ENCODE data around the gene ZCCHC14.
"Not testable (repeated sequence)": the region's sequence is repeated elsewhere in the genome, so short reads cannot be mapped to it uniquely, and the experiment has no call there.

ZCCHC14 gene

DNA sequence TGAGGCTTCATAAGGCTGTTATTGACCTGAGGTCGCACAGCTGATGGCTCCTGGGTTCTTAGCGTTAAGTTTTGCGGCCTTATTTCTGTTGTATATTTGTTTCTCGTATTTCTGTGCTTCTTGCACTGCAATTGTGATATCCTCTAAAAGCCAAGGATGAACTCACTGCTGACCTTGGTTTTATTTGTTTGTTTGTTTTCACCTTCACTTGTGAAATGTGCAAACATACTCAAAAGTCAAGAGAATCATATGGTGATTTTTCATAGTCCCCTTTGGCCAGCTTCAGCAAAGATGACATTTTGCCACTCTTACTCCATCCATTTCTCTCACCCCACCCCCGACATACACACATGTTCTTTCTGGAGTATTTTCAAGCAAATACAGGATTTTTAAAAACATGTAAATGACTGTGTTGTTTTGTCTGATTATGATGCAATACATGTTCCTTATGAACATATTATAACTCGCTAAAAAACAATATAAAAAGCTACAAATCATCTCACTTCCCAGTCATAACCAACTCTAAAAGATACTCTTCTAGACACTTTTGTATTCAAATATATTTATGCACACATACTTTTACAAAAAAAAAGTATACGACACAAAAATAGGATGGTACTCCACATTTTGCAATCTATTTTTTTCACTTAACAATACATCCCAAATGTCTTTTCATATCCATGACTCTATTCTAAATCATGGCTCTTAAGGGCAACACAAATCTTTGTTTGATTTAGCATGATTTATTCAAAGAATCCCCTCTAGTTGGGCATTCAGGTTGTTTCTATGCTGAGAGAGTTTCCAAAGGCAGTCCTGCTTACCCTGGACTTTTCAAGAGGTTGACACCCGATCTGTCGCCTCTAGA lies 5.7 kb upstream of the ZCCHC14 start:
- TF ChIP-seq, protein P1, sequence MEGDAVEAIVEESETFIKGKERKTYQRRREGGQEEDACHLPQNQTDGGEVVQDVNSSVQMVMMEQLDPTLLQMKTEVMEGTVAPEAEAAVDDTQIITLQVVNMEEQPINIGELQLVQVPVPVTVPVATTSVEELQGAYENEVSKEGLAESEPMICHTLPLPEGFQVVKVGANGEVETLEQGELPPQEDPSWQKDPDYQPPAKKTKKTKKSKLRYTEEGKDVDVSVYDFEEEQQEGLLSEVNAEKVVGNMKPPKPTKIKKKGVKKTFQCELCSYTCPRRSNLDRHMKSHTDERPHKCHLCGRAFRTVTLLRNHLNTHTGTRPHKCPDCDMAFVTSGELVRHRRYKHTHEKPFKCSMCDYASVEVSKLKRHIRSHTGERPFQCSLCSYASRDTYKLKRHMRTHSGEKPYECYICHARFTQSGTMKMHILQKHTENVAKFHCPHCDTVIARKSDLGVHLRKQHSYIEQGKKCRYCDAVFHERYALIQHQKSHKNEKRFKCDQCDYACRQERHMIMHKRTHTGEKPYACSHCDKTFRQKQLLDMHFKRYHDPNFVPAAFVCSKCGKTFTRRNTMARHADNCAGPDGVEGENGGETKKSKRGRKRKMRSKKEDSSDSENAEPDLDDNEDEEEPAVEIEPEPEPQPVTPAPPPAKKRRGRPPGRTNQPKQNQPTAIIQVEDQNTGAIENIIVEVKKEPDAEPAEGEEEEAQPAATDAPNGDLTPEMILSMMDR (IDR thresholded peaks at IDR 0.05; ENCODE audit: insufficient read depth, low read depth, low read length, missing control alignments), result no peak
- H3K4me3 ChIP-seq (ENCODE audit: low read depth, low read length), result no peak overlapping the region
- DNase-seq (ENCODE audit: low read depth), result no peak

DNA sequence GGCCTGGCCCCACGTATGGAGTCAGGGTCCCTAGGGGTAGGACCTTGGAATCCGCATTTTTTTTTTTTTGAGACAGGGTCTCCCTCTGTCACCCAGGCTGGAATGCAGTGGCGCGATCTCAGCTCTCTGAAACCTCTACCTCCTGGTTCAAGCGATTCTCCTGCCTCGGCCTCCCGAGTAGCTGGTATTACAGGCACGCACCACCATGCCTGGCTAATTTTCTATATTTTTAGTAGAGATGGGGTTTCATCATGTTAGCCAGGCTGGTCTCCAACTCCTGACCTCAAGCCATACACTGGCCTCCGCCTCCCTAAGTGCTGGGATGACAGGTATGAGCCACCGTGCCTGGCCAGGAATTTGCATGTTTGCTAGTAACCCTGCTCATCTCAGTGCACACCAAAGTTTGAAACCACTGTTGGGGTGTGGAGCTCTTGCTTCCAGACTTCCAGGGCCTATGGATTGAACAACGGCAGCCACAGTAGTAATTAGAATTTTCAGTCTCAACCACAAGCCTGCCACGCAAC lies 5.0 kb upstream of the ZCCHC14 start:
- H3K4me3 ChIP-seq (ENCODE audit: low read depth, low read length); DNase-seq (ENCODE audit: low read depth): not testable (repeated sequence)

DNA sequence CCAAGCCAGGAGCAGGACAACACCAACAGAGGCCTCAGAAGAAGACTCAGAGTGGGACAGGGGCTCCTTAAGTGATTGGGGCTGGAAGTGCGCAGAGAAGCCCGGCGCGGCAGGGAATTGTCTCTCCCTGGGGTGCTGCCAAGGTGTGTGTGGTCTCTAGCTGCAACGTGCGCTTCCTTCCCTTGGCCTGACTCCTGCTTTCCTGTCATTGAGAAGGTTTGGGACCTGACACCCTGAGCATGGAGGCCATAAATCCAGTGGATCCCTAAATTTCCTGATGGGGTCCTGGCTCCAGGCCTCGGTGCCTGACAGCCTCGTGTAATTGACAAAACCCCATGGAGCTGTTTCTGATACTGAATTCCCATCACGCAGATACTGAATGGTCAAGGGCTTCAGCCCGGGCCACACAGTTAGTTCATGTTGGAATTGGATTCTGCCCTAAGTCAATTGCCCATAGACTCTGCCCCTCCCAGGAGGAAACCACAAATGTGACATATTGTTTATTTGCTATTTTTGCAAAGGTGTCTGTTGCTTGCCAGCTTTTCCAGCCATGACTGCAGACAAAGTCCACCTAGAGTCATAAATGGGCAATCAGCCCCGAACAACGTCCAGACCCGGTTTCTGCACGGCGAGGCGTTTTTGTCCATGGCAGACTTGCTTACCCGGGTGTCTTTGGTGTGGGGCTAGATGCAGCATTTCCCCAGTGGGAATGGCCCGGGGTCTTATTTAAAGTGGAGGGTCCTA lies 4.4 kb upstream of the ZCCHC14 start:
- H3K4me3 ChIP-seq (ENCODE audit: low read depth, low read length); DNase-seq (ENCODE audit: low read depth): not testable (repeated sequence)

DNA sequence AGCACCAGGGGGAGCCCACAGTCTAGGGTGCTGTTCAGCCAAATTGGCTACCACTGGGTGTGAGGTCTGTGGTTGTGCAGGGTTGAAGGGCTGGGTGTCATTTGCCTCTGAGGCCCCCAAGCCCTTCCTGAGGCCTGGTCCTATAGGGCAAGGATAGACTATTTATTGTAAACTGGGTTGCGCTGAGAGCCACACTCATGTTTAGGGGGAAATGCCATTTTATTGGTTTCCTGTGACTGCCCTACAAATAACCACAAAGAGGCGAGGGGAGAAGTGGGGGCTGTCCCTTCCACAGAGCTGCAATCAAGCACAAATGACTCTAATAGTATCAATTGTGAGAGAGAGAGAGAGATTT lies 3.6 kb upstream of the ZCCHC14 start:
- TF ChIP-seq, protein P1 (IDR thresholded peaks at IDR 0.05; ENCODE audit: insufficient read depth, low read depth, low read length, missing control alignments), result no peak
- no peak overlapping the region for H3K4me3 ChIP-seq (ENCODE audit: low read depth, low read length)
- peak; percentile 45 for DNase-seq (ENCODE audit: low read depth)

DNA sequence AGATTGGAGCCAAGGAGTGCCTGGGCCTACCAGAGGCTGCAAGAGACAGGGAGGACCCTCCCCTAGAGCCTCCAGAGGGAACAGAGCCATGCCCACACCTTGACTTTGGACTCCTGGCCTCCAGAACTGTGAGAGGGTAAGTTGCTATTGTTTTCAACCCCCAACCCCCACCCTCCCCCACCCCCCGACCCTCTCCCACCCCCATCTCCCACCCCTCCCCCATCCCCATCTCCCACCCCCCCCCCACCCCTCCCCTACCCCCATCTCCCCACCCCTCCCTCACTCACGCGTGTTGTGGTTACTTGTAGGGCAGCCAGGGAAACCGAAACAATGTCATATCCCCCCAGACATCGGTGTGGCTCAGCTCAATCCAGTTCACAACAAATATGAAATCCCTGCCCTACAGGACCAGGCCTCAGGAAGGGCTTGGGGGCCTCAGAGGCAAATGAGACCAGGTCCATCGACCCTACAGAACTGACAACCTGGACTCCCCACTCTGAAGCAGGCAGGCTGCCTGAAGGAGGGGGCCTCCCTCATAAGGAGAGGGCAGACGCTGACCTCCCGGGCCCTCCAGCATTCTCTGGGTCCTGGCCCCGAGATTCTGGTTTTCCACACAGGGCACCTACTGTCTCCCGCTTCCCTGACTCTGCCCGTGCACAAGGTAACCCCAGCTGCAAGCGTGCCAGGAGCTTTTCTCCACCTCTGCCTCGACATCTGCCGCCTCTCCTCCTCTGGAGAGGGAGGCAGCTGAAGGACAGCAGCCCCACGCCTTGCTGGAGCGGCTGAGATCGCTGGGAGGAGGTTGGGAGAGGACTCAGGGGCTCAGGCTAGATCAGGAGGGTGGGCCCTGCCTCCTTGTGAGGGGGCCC lies 3.0 kb upstream of the ZCCHC14 start:
- TF ChIP-seq, protein P1 (IDR thresholded peaks at IDR 0.05; ENCODE audit: insufficient read depth, low read depth, low read length, missing control alignments), result no peak

DNA sequence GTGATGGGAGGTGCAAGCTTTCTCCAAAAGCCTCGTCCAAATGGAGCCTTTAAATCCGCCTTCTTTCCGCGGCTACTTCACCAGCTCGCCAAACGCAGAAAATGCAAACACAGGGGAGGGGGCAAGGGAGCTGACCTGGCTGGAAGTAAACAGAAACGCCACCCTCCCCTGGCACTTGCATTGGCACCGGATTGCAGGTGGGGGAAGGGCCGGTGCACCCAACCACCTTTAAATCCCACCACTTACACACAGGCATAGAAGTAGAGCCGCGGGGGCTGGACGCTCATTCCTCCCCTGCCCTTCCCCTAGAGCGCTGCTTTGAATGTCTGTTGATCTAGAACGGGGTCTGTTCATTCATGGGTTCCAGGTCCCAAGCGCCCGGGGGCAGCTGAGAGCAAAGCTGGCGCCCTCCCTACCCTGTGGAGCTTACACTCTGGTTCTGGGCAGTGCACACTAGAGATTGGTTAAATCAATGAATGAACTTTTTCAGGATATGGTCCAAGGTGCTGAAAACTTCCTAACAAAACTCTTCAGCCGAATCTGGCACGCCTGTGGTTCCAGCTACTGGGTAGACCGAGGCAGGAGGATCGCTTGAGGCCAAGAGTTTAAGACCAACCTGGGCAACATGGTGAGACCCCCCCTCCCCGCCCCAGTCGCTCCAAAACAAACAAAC lies 920 bp upstream of the ZCCHC14 start:
- no peak overlapping the region for H3K4me3 ChIP-seq (ENCODE audit: low read depth, low read length)
- DNase-seq (ENCODE audit: low read depth), result no peak
- TF ChIP-seq, protein P1 (IDR thresholded peaks at IDR 0.05; ENCODE audit: insufficient read depth, low read depth, low read length, missing control alignments), result no peak

More for the DNA sequence above, 3.0 kb upstream of the ZCCHC14 start:
- no peak for DNase-seq (ENCODE audit: low read depth)
- no peak overlapping the region for H3K4me3 ChIP-seq (ENCODE audit: low read depth, low read length)

DNA sequence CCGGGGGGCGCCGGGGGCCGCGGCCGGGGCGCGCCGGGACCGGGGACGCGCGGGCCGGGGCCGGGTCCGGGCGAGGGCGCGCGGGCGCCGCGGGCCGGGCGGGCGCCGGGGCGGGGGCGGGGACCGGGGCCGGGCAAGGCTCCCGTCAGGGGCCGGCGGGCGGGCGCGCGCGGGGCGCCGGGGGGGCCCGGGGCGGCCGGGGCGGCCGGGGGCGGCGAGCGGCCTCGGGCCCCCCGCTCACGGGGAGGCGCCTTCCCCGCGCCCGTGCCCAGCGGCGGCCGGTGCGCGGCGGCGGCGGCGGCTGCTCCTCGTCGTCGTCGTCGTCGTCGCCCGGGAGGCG lies 563 bp downstream of the ZCCHC14 start:
- no peak overlapping the region for H3K4me3 ChIP-seq (ENCODE audit: low read depth, low read length)
- no peak for DNase-seq (ENCODE audit: low read depth)
- TF ChIP-seq, protein P1 (IDR thresholded peaks at IDR 0.05; ENCODE audit: insufficient read depth, low read depth, low read length, missing control alignments), result no peak

Measured in GM12865 (cell line).